CD4-positive, alpha-beta T cell (primary cell): ENCODE results near the gene TRPM5. TPM values are rescaled to one million over a fixed set of nuclear protein-coding genes. Genes with fewer than 3 reads are reported as not detected.

Experiments used
- ATAC-seq: fragments of 200-7000 bp; cut with Tn5 transposase; one replicate; pipeline ENCODE4 v1.10.0; 2022; ENCODE audit warnings: mild to moderate bottlenecking; ENCODE audit not compliant: poor library complexity
- CTCF ChIA-PET: fragments of 350-600 bp; sonication (Branson Sonifier 250); formaldehyde crosslinking; loops from one replicate; lab custom pipeline; 2021; ENCODE audit warnings: antibody characterized with exemption, inconsistent platforms; lab: Charles Lee
- POLR2A ChIA-PET: fragments of 350-600 bp; sonication (Branson Sonifier 250); formaldehyde crosslinking; loops from one replicate; lab custom pipeline; 2021; ENCODE audit warnings: antibody characterized with exemption, inconsistent platforms; lab: Charles Lee
- DNase-seq, 14 experiments: peaks; one replicate each; pipeline ENCODE4 v3.0.0-alpha.2; 2013 to 2020; ENCODE audit warnings: mixed read lengths in 2 of 14
- H3K27ac ChIP-seq, 2 donors: one replicate each; pipeline versions ENCODE4 v1.5.1 to v1.7.0; 2013; ENCODE audit warnings: low read length in 2 of 2, low read depth in 1 of 2, mild to moderate bottlenecking in 1 of 2
- H3K27me3 ChIP-seq, 2 experiments: 1 replicate in 1 of 2; 2 replicates in 1 of 2; pipeline versions ENCODE4 v1.6.1 to v1.7.0; 2013; ENCODE audit warnings: low read length in 2 of 2, control low read depth in 1 of 2, mild to moderate bottlenecking in 1 of 2, moderate library complexity in 1 of 2; ENCODE audit not compliant: insufficient read depth in 2 of 2, control insufficient read depth in 1 of 2
- H3K36me3 ChIP-seq: one replicate; pipeline ENCODE4 v1.6.1; 2013; ENCODE audit warnings: low read length, control low read depth; ENCODE audit not compliant: insufficient read depth
- H3K4me1 ChIP-seq: one replicate; pipeline ENCODE4 v1.6.1; 2013; ENCODE audit warnings: low read length, control low read depth; ENCODE audit not compliant: insufficient read depth
- H3K4me3 ChIP-seq: one replicate; pipeline ENCODE4 v1.5.1; 2013; ENCODE audit warnings: mild to moderate bottlenecking, low read length, moderate library complexity
- H3K9me3 ChIP-seq, 2 experiments: 1 replicate in 1 of 2; 2 replicates in 1 of 2; pipeline versions ENCODE4 v1.6.1 to v1.7.0; 2013; ENCODE audit warnings: low read length in 2 of 2, mild to moderate bottlenecking in 2 of 2, control low read depth in 1 of 2, moderate library complexity in 1 of 2; ENCODE audit not compliant: control insufficient read depth in 1 of 2, insufficient read depth in 1 of 2
- H3K27ac Mint-ChIP-seq: one replicate; pipeline ENCODE4 v1.8.0; 2020; ENCODE audit warnings: mixed read lengths
- H3K27me3 Mint-ChIP-seq: one replicate; pipeline ENCODE4 v1.8.0; 2021; ENCODE audit warnings: mixed read lengths
- H3K36me3 Mint-ChIP-seq: one replicate; pipeline ENCODE4 v1.8.0; 2021; ENCODE audit warnings: low read depth, mixed read lengths
- H3K4me1 Mint-ChIP-seq: one replicate; pipeline ENCODE4 v1.8.0; 2021; ENCODE audit warnings: low read depth, mixed read lengths
- H3K4me3 Mint-ChIP-seq: one replicate; pipeline ENCODE4 v1.8.0; 2020; ENCODE audit warnings: mild to moderate bottlenecking, mixed read lengths
- H3K9me3 Mint-ChIP-seq: one replicate; pipeline ENCODE4 v1.8.0; 2020; ENCODE audit warnings: mixed read lengths
- CTCF ChIP-seq: fragments of 200-600 bp; IDR thresholded peaks from one replicate; pipeline ENCODE4 v1.8.0; 2022; ENCODE audit warnings: antibody characterized with exemption, mild to moderate bottlenecking
- intact Hi-C, 2 experiments: fragments of 100-400 bp; cut with DNase I in 1 of 2; cut with micrococcal nuclease in 1 of 2; formaldehyde crosslinking; loops; one replicate each; pipeline versions ENCODE4 v1.15.1 to v1.9.0; 2023 to 2025; cut with DNase I, micrococcal nuclease
- total RNA-seq, 174 experiments: library from RNA in 2 of 174; stranded (reverse) in 2 of 174; gene quantifications; one replicate each; pipeline ENCODE4 v1.2.3 and lab custom pipeline; 2021 to 2026

TRPM5 gene
- total RNA-seq, 2 experiments from 2014 or later, result 0.91 to 1.3 TPM

GRCh38 chr11:2432628-2433071 is 11.7 kb downstream of the TRPM5 start:
- ATAC-seq (no peak), DNase-seq (no peak)
- POLR2A ChIA-PET, result no interaction called here
- TF ChIP-seq CTCF, result no peak
- intact Hi-C loops, result no loop called here
- CTCF ChIA-PET, result no interaction called here
- Mint-ChIP-seq H3K36me3 (no peaks in the 10 kb centered on the region), H3K27ac (no peak overlapping the region), H3K27me3 (no peaks in the 10 kb centered on the region), H3K4me1 (no peaks in the 10 kb centered on the region), H3K4me3 (no peak overlapping the region), H3K9me3 (no peaks in the 10 kb centered on the region)
- Histone ChIP-seq H3K27ac (no peak overlapping the region), H3K9me3 (no peaks in the 10 kb centered on the region), H3K27me3 (no peaks in the 10 kb centered on the region), H3K36me3 (no peaks in the 10 kb centered on the region), H3K4me1 (peaks cover 3% of the 10 kb centered on the region), H3K4me3 (no peak overlapping the region)

- Mint-ChIP-seq H3K27me3 (no peaks in the 10 kb centered on the region), H3K36me3 (no peaks in the 10 kb centered on the region), H3K4me3 (no peak overlapping the region), H3K9me3 (no peaks in the 10 kb centered on the region), H3K27ac (no peak overlapping the region), H3K4me1 (no peaks in the 10 kb centered on the region)
- Histone ChIP-seq H3K36me3 (no peaks in the 10 kb centered on the region), H3K4me1 (peaks cover 3% of the 10 kb centered on the region), H3K27me3 (no peaks in the 10 kb centered on the region), H3K4me3 (no peak overlapping the region), H3K9me3 (no peaks in the 10 kb centered on the region), H3K27ac (no peak overlapping the region)
- POLR2A ChIA-PET, result interaction anchor here (1.7 kb wide), 1 partner anchor 35 kb away, joined by 5 read pairs; no protein-coding TSS in a partner anchor
- CTCF ChIA-PET, result interaction anchor here (1.3 kb wide), 1 partner anchor 100 kb away, joined by 3 read pairs; no protein-coding TSS in a partner anchor
- no peak for TF ChIP-seq CTCF
- ATAC-seq (no peak), DNase-seq (no peak)
- intact Hi-C loops, result no loop called here
Observed at GRCh38 chr11:2432171-2432621, 12.1 kb downstream of the TRPM5 start.

DNA sequence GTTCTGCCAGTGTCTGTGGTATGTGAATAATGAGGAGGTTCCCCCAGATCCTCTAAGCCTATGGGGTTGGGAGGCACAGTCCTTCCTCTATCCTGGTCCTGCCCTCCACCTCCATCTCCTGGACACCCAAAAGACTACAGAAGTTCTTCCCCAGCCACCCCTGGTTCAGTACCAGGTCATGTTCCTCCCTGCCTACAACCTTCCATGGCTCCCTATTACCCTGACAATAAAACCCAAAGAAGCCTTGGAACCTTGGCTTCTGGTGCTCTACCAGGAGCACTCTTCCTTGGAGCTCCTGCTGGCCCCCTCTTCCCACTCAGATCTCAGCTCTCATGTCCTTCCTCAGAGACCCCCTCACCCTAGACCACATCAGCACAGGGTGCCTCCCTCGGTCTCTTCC is 12.9 kb downstream of the TRPM5 start:
- Mint-ChIP-seq H3K27ac (no peak overlapping the region), H3K9me3 (no peaks in the 10 kb centered on the region), H3K36me3 (no peaks in the 10 kb centered on the region), H3K27me3 (no peaks in the 10 kb centered on the region), H3K4me3 (no peak overlapping the region), H3K4me1 (no peaks in the 10 kb centered on the region)
- ATAC-seq (no peak), DNase-seq (no peak)
- intact Hi-C loops, result no loop called here
- Histone ChIP-seq H3K36me3 (no peaks in the 10 kb centered on the region), H3K4me3 (no peak overlapping the region), H3K27ac (no peak overlapping the region), H3K9me3 (no peaks in the 10 kb centered on the region), H3K4me1 (peaks cover 3% of the 10 kb centered on the region), H3K27me3 (no peaks in the 10 kb centered on the region)
- no peak for TF ChIP-seq CTCF
- ChIA-PET CTCF (interaction anchor here (1.3 kb wide), 2 partner anchors 101 to 102 kb away, joined by 3 to 5 read pairs; no protein-coding TSS in a partner anchor), POLR2A (interaction anchor here (1.7 kb wide), 1 partner anchor 36 kb away, joined by 5 read pairs; no protein-coding TSS in a partner anchor)
